ENCODE measurements around the gene PDGFA. TPM values are rescaled to one million over a fixed set of nuclear protein-coding genes. Genes with fewer than 3 reads are reported as not detected.

The PDGFA gene
- total RNA-seq, 6 experiments from 2014 or later = 7.1 to 8.7 (median 7.8) TPM

DNA sequence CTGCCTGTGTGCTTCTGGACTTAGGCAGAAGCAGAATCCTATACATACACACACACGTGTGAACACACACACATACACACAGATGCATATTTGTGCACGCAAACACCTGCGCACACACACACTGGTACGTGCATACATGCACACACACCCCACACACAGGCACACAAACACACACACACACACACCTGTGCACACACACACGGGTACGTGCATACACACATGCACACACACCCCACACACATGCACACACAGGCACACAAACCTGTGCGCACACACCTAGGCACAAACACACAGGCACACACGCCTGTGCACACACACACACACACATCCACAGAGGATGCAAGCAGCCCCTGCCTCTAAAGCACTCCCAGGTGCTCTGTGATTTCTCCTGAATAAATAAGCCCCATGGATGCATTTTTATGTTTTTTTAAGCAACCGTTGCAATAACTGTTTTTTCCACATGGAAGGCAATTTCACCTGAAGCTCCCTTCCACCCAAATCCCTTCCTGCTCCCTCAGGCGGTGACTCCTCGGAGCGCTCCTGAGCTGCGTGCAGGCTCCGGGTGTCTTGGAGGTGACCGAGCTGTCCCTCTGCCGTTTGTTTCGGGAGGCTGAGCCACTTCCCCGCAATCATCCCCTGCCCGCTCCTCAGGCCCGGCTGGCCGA, 41.5 kb upstream of the PDGFA start:
- Mint-ChIP-seq H3K4me3 (no peak overlapping the region), H3K4me1 (ENCODE audit: low read depth) (no peaks in the 10 kb centered on the region), H3K27ac (no peak overlapping the region), H3K9me3 (peaks cover 6% of the 10 kb centered on the region; the same call in 1 of the 2 replicates), H3K36me3 (ENCODE audit: low read depth) (0 out of 2 replicates have a peak, but pooled peaks cover 4% of the 10 kb centered on the region), H3K27me3 (ENCODE audit: insufficient read depth) (no peaks in the 10 kb centered on the region; the same call in 1 of the 2 replicates)
- DNase-seq = no peak
- no peak for TF ChIP-seq CTCF (IDR thresholded peaks at IDR 0.05)

DNA sequence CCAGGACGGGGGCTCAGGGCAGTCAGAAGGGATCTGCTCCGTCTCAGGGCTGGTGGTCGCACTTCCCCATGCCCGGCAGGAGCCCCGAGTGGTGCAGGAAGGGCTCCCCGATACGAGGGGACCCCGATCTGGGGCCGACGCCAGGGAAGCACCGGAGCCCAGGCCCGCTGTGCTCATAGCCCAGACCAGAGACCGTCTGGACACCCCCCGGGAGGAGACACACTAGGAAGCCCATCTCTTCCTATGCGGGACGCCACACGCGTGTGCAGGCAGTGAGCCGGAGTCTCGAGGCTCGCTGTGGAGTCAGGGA, 39.7 kb upstream of the PDGFA start:
- peaks cover 6% of the 10 kb centered on the region; the same call in 1 of the 2 replicates for H3K9me3 Mint-ChIP-seq
- H3K27me3 Mint-ChIP-seq (ENCODE audit: insufficient read depth) = no peaks in the 10 kb centered on the region; the same call in 1 of the 2 replicates
- no peak overlapping the region for H3K27ac Mint-ChIP-seq
- no peak for TF ChIP-seq CTCF (IDR thresholded peaks at IDR 0.05)
- H3K4me3 Mint-ChIP-seq = no peak overlapping the region
- 0 out of 2 replicates have a peak, but pooled peaks cover 4% of the 10 kb centered on the region for H3K36me3 Mint-ChIP-seq (ENCODE audit: low read depth)
- H3K4me1 Mint-ChIP-seq (ENCODE audit: low read depth) = no peaks in the 10 kb centered on the region
- DNase-seq = no peak

DNA sequence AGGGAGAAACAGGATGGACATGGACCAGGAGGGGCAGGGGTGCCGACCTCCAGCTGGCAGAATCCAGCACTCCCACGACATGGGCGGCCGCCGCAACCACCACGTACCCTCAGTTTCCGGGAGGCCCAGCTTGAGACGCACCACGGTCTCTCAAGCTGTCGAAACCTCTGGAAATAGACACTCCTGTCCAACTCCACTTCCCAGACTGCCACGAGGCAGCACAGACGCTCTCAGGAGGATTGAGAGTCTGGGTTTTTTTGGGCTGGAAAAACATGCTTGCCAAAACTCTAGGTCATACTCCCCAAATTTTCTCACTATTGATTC, 37.9 kb upstream of the PDGFA start:
- Mint-ChIP-seq H3K9me3 (peaks cover 6% of the 10 kb centered on the region; the same call in 1 of the 2 replicates), H3K4me3 (no peak overlapping the region), H3K4me1 (ENCODE audit: low read depth) (no peaks in the 10 kb centered on the region), H3K36me3 (ENCODE audit: low read depth) (0 out of 2 replicates have a peak, but pooled peaks cover under 1% of the 10 kb centered on the region), H3K27ac (no peak overlapping the region), H3K27me3 (ENCODE audit: insufficient read depth) (no peaks in the 10 kb centered on the region; the same call in 1 of the 2 replicates)
- no peak for DNase-seq
- TF ChIP-seq CTCF (IDR thresholded peaks at IDR 0.05) = no peak

DNA sequence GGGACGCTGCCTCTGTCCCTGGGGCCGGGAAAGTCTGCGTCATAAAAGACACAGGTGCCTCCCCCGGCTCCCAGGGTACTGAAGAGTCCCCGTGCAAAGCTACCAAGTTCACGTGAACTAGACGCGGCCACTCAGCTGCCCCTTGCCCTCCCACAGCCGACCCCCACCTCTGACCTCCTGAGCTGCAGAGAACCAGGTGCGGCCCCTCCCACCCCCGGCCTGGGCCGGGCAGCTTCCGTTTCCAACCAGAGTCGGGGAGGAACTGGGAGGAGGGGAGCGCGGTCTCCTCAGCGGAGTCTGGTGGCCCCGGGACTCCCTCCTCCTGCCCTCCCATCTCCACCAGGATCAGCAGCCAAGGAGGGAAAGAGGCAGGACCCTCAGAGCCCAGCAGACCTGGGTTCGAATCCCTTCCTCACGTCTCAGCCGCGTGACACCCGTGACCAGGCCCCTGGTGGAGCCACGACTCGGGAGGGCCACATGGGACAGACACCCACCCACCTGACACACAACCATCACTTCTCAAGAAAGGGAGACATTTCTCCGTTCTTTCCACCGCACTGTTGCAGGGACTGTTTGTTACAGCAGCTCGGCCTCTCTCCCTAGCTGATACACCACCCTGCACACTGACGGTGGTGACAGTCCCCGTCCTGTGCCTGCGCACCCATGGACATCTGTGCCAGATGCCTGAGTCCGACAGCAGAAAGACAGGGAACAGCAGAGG, 37.4 kb upstream of the PDGFA start:
- peaks cover 6% of the 10 kb centered on the region; the same call in 1 of the 2 replicates for H3K9me3 Mint-ChIP-seq
- H3K4me3 Mint-ChIP-seq = no peak overlapping the region
- no peak for DNase-seq
- H3K27me3 Mint-ChIP-seq (ENCODE audit: insufficient read depth) = no peaks in the 10 kb centered on the region; the same call in 1 of the 2 replicates
- TF ChIP-seq CTCF (IDR thresholded peaks at IDR 0.05) = no peak
- H3K36me3 Mint-ChIP-seq (ENCODE audit: low read depth) = no peaks in the 10 kb centered on the region
- H3K4me1 Mint-ChIP-seq (ENCODE audit: low read depth) = no peaks in the 10 kb centered on the region
- no peak overlapping the region for H3K27ac Mint-ChIP-seq

DNA sequence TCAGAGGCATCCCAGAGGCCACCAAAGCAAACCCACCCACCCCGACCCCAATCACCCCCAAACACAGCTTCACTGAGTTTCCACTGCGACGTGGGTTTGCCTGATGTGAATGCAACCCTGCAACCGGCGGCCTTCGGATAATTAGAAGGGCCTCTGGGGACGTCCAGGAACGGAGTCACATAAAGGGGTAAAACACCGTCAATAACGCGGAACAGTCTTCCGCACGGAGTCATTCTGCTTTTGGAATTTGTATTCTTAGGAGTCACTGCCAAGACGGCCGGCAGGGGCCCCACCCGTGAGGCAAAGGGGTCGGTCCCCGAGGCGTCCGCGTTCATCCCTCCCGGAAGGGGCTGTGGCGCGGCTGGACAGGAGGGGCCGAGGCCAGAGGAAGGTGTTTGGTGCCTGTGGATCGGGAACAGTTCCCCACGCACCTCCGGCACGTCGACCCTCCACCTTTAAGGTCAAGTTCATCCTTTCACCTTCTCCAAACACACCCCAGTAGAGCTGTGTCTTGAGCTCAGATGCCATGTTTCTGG, 36.7 kb upstream of the PDGFA start:
- Mint-ChIP-seq H3K4me3 (no peak overlapping the region), H3K4me1 (ENCODE audit: low read depth) (no peaks in the 10 kb centered on the region), H3K9me3 (peaks cover 6% of the 10 kb centered on the region; the same call in 1 of the 2 replicates), H3K36me3 (ENCODE audit: low read depth) (no peaks in the 10 kb centered on the region), H3K27ac (no peak overlapping the region), H3K27me3 (ENCODE audit: insufficient read depth) (no peaks in the 10 kb centered on the region; the same call in 1 of the 2 replicates)
- no peak for TF ChIP-seq CTCF (IDR thresholded peaks at IDR 0.05)
- DNase-seq = no peak
